GM12878 (cell line): Measurements from ENCODE around the gene YWHAG. TPM values are rescaled to one million over a fixed set of nuclear protein-coding genes. Genes with fewer than 3 reads are reported as not detected.

Source experiments
- BACH1 ChIP-seq: fragments of 450-650 bp; IDR thresholded peaks from 2 replicates; pipeline ENCODE4 v1.6.1; 2017; ENCODE audit warnings: mild to moderate bottlenecking, borderline replicate concordance
- CBFB ChIP-seq: IDR thresholded peaks from 2 replicates; pipeline ENCODE4 v1.6.1; 2016; ENCODE audit warnings: antibody characterized with exemption, low read depth
- CBX3 ChIP-seq: fragments of 200-600 bp; sonication (generic); IDR thresholded peaks from 2 replicates; pipeline ENCODE4 v1.6.1; 2016; ENCODE audit warnings: low read depth, borderline replicate concordance
- CEBPZ ChIP-seq: fragments of 150-350 bp; IDR thresholded peaks from 2 replicates; pipeline ENCODE4 v1.6.1; 2016; ENCODE audit warnings: low read depth, low read length
- CHD4 ChIP-seq: fragments of 200-600 bp; sonication (generic); IDR thresholded peaks from 2 replicates; pipeline ENCODE4 v1.6.1; 2016; ENCODE audit warnings: mild to moderate bottlenecking
- CUX1 ChIP-seq: IDR thresholded peaks from 2 replicates; pipeline ENCODE4 v1.6.1; 2012; ENCODE audit warnings: improper control_type of control experiment, low read depth, low read length; ENCODE audit not compliant: insufficient replicate concordance
- EED ChIP-seq: sonication (generic); IDR thresholded peaks from 2 replicates; pipeline ENCODE4 v1.6.1; 2016; ENCODE audit warnings: antibody characterized with exemption, low read depth
- EP300 ChIP-seq, 2 experiments: fragments of 150-350 bp in 1 of 2; IDR thresholded peaks; 2 replicates each; pipeline ENCODE4 v1.6.1; 2011 to 2012; ENCODE audit warnings: low read depth in 2 of 2, low read length in 2 of 2, borderline replicate concordance in 1 of 2, improper control_type of control experiment in 1 of 2, inconsistent platforms in 1 of 2; ENCODE audit not compliant: control insufficient read depth in 1 of 2
- FOXK2 ChIP-seq: fragments of 450-650 bp; IDR thresholded peaks from 2 replicates; pipeline ENCODE4 v1.6.1; 2017; ENCODE audit warnings: mild to moderate bottlenecking, moderate library complexity
- IKZF2 ChIP-seq, 2 experiments: fragments of 450-650 bp; IDR thresholded peaks; 2 replicates each; pipeline ENCODE4 v1.6.1; 2017; ENCODE audit warnings: mild to moderate bottlenecking in 2 of 2, moderate library complexity in 2 of 2
- NBN ChIP-seq: fragments of 450-650 bp; IDR thresholded peaks from 2 replicates; pipeline ENCODE4 v1.6.1; 2016
- NFYA ChIP-seq: IDR thresholded peaks from 2 replicates; pipeline ENCODE4 v1.6.1; 2011; ENCODE audit warnings: low read depth, mild to moderate bottlenecking, low read length, improper control_type of control experiment, borderline replicate concordance
- NR2F1 ChIP-seq: fragments of 450-650 bp; conservative IDR thresholded peaks from 2 replicates; pipeline ENCODE4 v1.6.1; 2017; ENCODE audit warnings: mild to moderate bottlenecking
- RAD51 ChIP-seq: fragments of 450-650 bp; IDR thresholded peaks from 2 replicates; pipeline ENCODE4 v1.6.1; 2016; ENCODE audit warnings: moderate library complexity, mild to moderate bottlenecking, inconsistent platforms
- RB1 ChIP-seq: fragments of 450-650 bp; formaldehyde crosslinking; IDR thresholded peaks from 2 replicates; pipeline ENCODE4 v1.6.1; 2017; ENCODE audit warnings: mild to moderate bottlenecking, borderline replicate concordance
- TCF3 ChIP-seq: IDR thresholded peaks from 2 replicates; pipeline ENCODE4 v1.6.1; 2012; ENCODE audit warnings: low read depth, mild to moderate bottlenecking, low read length, borderline replicate concordance; ENCODE audit not compliant: insufficient read depth
- ZBED1 ChIP-seq: IDR thresholded peaks from 2 replicates; pipeline ENCODE4 v1.6.1; 2016; ENCODE audit warnings: borderline replicate concordance
- ZNF24 ChIP-seq: fragments of 450-650 bp; IDR thresholded peaks from 2 replicates; pipeline ENCODE4 v1.6.1; 2017; ENCODE audit warnings: antibody characterized with exemption, mild to moderate bottlenecking
- polyA plus RNA-seq, 11 experiments: library from polyadenylated mRNA; depleted of rRNA in 4 of 11; unstranded in 6 of 11; stranded (reverse) in 5 of 11; fragments of >200 nt; fragmentation: Nextera tagmentation in 4 of 11; fragmentation: Illumina TruSeq in 1 of 11; extraction: Ambion mirVana in 4 of 11; extraction: Trizol in 1 of 11; gene quantifications; 1 replicate in 1 of 11; 2 replicates in 10 of 11; pipeline versions ENCODE4 v1.2.1 to v1.2.3, GENCODE V29; 2011 to 2016; ENCODE audit warnings: inconsistent platforms in 2 of 11, missing spikeins in 2 of 11, low read depth in 1 of 11
- total RNA-seq, 4 experiments: library from RNA; depleted of rRNA in 3 of 4; stranded (reverse); fragments of >200 nt in 3 of 4; fragmentation: Illumina TruSeq in 1 of 4; extraction: Trizol in 1 of 4; gene quantifications; 2 replicates each; pipeline versions ENCODE4 v1.2.1 to v1.2.3, GENCODE V29; 2013 to 2021
- TF ChIP-seq, protein P1 (sequence below): fragments of 450-650 bp; IDR thresholded peaks from 2 replicates; pipeline ENCODE4 v1.6.1; 2017; ENCODE audit warnings: antibody characterized with exemption, mild to moderate bottlenecking, moderate library complexity

YWHAG gene
- total and polyA plus RNA-seq, 10 of the 15 experiments (the other 5 are each of a cell fraction or from before 2014, with no cell fraction given): 20.2 to 157 (median 41.3) TPM

GRCh38 chr7:76358481-76359110, at the start of gene YWHAG (continued):
- no peak for TF ChIP-seq CUX1
- TF ChIP-seq ZNF24: no peak
- TF ChIP-seq, protein P1, sequence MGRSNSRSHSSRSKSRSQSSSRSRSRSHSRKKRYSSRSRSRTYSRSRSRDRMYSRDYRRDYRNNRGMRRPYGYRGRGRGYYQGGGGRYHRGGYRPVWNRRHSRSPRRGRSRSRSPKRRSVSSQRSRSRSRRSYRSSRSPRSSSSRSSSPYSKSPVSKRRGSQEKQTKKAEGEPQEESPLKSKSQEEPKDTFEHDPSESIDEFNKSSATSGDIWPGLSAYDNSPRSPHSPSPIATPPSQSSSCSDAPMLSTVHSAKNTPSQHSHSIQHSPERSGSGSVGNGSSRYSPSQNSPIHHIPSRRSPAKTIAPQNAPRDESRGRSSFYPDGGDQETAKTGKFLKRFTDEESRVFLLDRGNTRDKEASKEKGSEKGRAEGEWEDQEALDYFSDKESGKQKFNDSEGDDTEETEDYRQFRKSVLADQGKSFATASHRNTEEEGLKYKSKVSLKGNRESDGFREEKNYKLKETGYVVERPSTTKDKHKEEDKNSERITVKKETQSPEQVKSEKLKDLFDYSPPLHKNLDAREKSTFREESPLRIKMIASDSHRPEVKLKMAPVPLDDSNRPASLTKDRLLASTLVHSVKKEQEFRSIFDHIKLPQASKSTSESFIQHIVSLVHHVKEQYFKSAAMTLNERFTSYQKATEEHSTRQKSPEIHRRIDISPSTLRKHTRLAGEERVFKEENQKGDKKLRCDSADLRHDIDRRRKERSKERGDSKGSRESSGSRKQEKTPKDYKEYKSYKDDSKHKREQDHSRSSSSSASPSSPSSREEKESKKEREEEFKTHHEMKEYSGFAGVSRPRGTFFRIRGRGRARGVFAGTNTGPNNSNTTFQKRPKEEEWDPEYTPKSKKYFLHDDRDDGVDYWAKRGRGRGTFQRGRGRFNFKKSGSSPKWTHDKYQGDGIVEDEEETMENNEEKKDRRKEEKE: no peak
- TF ChIP-seq CBFB: no peak; the same call in 1 of the 2 replicates
- peak; percentile 81; the same call in 1 of the 2 replicates for TF ChIP-seq BACH1
- peak; percentile 91; the same call in 1 of the 2 replicates for TF ChIP-seq RB1
- TF ChIP-seq NR2F1: peak; percentile 47; the same call in 1 of the 2 replicates
- no peak for TF ChIP-seq CEBPZ
- TF ChIP-seq EED: 0 out of 2 replicates have a peak, but pooled peaks have one; percentile 7
- no peak for TF ChIP-seq NFYA
- TF ChIP-seq ZBED1: no peak
- peak; percentile 30 for TF ChIP-seq NBN
- TF ChIP-seq IKZF2 (IDR thresholded peaks at IDR 0.05): no peak
- TF ChIP-seq EP300 (IDR thresholded peaks at IDR 0.05; ENCODE audit: borderline replicate concordance in 1 of 2, control insufficient read depth in 1 of 2, low read depth in 2 of 2, low read length in 2 of 2): no peak
- peak; percentile 73; the same call in 1 of the 2 replicates for TF ChIP-seq TCF3
- TF ChIP-seq RAD51: no peak
- no peak for TF ChIP-seq CHD4
- no peak for TF ChIP-seq FOXK2
- no peak for TF ChIP-seq CBX3
